ENCODE data around the gene MFN2. TPM values are rescaled to one million over a fixed set of nuclear protein-coding genes. Genes with fewer than 3 reads are reported as not detected.

MFN2 gene
- total and polyA plus RNA-seq, 9 of the 15 experiments (the other 6 are each of a cell fraction or from before 2014, with no cell fraction given) = 10.5 to 158 (median 87.1) TPM

GRCh38 chr1:11980676-11980972, 380 bp downstream of the MFN2 start (continued):
- TF ChIP-seq ASH1L (IDR thresholded peaks at IDR 0.05; ENCODE audit: borderline replicate concordance, low read depth, partially characterized antibody) (no peak), HDAC3 (IDR thresholded peaks at IDR 0.05; ENCODE audit: borderline replicate concordance, partially characterized antibody) (no peak), BCL6 (CRISPR knock-in tag; IDR thresholded peaks at IDR 0.05) (no peak), SRSF3 (IDR thresholded peaks at IDR 0.05; ENCODE audit: insufficient read depth, low read length) (no peak)

GRCh38 chr1:11981378-11982009, 1.2 kb downstream of the MFN2 start:
- peaks cover 51% of the 10 kb centered on the region for H3K36me3 ChIP-seq (ENCODE audit: control insufficient read depth, insufficient read depth, low read length)
- H3K4me1 ChIP-seq (replicated peaks in 1 of 2; ENCODE audit: control insufficient read depth in 2 of 2, insufficient read depth in 2 of 2, low read length in 2 of 2) = peaks cover 42 to 44% of the 10 kb centered on the region in 2 experiments
- ChIA-PET CTCF (ENCODE audit: low intra/inter-chr PET ratio) (interaction anchor here (0.6 kb wide), 1 partner anchor 53 kb away, joined by 3 read pairs; no protein-coding TSS in a partner anchor), POLR2A (interaction anchor here (0.6 to 8.1 kb wide), 13 partner anchors 8 to 276 kb away, joined by 3 to 141 read pairs (median 5); no protein-coding TSS in a partner anchor)
- FAIRE-seq (no peak), DNase-seq (ENCODE audit: extremely low read depth in 1 of 4, low spot score in 3 of 4) (no peak), ATAC-seq (no peak)
- intact Hi-C loops (cut with micrococcal nuclease) (loop anchor here (5.0 to 10.0 kb wide), 3 partner anchors 74 to 233 kb away; no protein-coding TSS in a partner anchor), in situ Hi-C loops (cut with MboI) (no loop called here)
- peak overlapping the region; percentile 90 for H3K4me2 ChIP-seq (ENCODE audit: insufficient read depth, low read length)
- peak overlapping the region; percentile 93 to 95 for H3K9ac ChIP-seq (ENCODE audit: insufficient read depth in 1 of 2, low read depth in 2 of 2, low read length in 2 of 2)
- H3K9me1 ChIP-seq (ENCODE audit: control insufficient read depth, insufficient read depth, low read length) = peaks cover 13% of the 10 kb centered on the region
- 52% methylated on average over 12 of the region's 13 CpGs for WGBS (ENCODE audit: insufficient coverage, low coverage, missing lambda C conversion rate)
- peak overlapping the region; percentile 65 for H3K4me3 ChIP-seq
- BruUV-seq (replicated peaks) = no TSS peak
- H2AFZ ChIP-seq (ENCODE audit: low read depth, low read length) = no peak overlapping the region
- peaks cover 29% of the 10 kb centered on the region for H4K20me1 ChIP-seq (replicated peaks; ENCODE audit: control insufficient read depth, insufficient read depth, low read length)
- H3K27me3 ChIP-seq (ENCODE audit: control insufficient read depth in 2 of 2, insufficient read depth in 2 of 2, low read length in 2 of 2) = no peaks in the 10 kb centered on the region
- H3K9me3 ChIP-seq (replicated peaks; ENCODE audit: control insufficient read depth, insufficient read depth, low read depth, low read length) = no peaks in the 10 kb centered on the region
- peak overlapping the region; percentile 83; the same call in 2 of the 3 replicates for H3K27ac ChIP-seq (ENCODE audit: extremely low read depth, low read depth, low read length)
- H3K79me2 ChIP-seq (ENCODE audit: control insufficient read depth, insufficient read depth, low read length) = peaks cover 62% of the 10 kb centered on the region
- TF ChIP-seq CREB3 (tag; conservative IDR thresholded peaks at IDR 0.05; ENCODE audit: low read depth) = no peak
- no peak for TF ChIP-seq ZMIZ1 (IDR thresholded peaks at IDR 0.05; ENCODE audit: low read depth in 2 of 2, low read length in 2 of 2)
- peak; percentile 37 for TF ChIP-seq DACH1 (IDR thresholded peaks at IDR 0.05; ENCODE audit: partially characterized antibody)
- TF ChIP-seq ETS1 (conservative IDR thresholded peaks at IDR 0.05; ENCODE audit: control insufficient read depth, low read depth, low read length) = no peak
